IPS-NIHi7 (cell line): ENCODE results near the gene POMT1.

Experiments
- DNase-seq: peaks from one replicate; pipeline ENCODE4 v3.0.0; 2012; ENCODE audit warnings: mixed read lengths; ENCODE audit errors: extremely low spot score

POMT1 gene

DNA sequence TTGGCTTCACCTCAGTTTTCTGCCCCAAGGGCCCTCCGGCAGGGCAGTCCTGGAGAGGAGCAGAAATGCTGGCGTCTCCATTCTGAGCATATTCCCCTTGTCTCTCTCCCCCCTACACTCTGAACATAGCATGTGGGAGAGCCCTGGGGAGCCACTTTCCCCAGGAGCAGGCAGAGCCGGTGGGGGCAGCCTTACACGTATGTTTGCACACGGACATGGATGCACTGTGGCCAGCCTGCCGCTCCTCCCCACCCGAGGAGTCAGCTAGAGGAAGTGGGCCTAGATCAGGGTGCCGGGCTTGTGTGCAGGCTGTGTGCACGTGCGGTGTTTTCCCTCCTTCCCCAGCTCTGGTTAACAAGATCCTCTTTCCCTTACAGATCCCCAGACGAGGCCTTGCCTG is 25.4 kb upstream of the POMT1 start:
- no peak for DNase-seq

DNA sequence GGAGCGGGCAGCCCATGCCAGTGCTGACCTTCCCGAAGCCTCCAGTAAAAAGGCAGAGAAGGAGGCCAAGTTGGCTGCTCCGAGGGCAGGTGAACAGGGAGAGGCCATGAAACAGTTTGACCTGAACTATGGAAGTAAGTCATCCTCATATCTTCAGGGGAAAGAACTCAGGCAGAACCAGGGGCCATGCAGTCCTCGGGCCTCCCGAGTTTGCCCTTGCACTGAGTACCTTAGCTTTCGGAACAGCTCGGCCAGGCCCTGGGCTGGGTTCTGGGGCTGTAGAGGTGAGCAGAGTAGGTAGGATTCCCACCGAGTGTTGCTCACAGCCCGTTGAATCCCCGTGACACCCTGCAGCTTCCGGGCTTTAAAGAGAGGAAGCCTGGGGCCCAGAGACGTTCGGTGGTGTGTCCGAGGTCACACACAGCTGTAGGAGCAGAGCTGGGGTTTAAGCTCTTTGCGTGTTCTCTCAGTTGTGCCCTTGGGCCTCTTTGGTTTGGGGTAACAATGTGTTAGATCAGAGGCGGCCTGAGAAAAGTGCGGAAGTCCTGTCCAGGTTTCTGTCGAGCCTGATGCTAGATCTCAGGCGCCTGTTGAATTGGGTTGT is 24.8 kb upstream of the POMT1 start:
- no peak for DNase-seq

DNA sequence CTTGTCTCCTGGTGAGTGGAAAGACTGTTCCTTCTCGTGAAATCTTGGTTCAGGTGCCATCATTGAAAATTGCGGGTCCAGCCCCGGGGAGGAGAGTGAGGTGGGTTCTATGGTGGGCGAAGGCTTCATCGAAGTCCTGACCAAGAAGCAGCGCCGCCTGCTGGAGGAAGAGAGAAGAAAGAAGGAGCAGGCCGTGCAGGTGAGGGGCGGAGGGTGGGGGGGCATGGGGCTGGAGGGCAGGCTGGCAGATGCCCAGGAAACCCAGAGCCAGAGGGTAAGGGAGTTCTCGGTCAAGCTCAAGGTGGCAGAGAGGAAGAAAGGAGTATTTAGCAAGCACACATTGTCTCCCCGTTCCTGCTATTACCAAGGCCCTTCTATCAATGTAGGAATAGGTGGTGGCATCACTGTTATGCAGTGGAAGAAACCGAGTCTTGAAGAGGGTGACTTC is 24.3 kb upstream of the POMT1 start:
- DNase-seq, result peak; percentile 85

DNA sequence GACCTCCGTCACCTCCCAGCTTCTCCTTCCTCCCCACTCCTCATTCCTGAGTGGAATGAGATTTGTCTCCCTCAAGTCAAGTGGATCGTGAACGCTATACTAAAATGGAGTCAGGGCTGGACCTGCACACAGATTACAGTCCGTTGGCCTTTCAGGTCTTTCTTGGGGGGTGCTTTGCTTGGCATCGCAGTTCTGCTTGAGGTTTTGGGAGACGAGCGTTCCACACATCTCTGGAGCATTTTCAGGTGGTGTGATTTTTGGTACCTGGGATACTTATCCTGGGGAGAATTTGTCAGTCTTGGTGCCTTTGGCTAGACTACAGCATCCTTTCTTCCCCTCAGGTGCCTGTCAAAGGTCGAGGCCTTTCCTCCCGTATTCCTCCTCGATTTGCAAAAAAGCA is 23.8 kb upstream of the POMT1 start:
- DNase-seq, result no peak

DNA sequence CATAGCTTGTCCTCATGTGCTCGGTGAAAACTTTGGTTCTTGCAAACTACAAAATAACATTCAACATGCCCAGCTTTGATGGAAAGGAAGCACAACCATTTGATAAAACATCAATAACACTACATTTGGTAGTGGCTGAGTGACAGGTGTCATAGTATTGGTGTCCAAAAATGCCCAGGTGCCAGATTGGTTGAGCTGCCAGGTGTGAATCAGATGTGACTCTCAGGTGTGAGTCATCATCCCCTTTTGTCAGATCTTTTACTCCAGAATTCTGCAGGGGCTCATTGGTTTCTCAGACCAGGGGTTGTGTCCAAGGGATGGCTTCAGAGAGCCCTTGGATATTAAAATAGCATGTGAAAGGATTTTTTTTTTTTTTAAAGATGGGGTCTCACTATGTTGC is 22.5 kb upstream of the POMT1 start:
- no peak for DNase-seq

DNA sequence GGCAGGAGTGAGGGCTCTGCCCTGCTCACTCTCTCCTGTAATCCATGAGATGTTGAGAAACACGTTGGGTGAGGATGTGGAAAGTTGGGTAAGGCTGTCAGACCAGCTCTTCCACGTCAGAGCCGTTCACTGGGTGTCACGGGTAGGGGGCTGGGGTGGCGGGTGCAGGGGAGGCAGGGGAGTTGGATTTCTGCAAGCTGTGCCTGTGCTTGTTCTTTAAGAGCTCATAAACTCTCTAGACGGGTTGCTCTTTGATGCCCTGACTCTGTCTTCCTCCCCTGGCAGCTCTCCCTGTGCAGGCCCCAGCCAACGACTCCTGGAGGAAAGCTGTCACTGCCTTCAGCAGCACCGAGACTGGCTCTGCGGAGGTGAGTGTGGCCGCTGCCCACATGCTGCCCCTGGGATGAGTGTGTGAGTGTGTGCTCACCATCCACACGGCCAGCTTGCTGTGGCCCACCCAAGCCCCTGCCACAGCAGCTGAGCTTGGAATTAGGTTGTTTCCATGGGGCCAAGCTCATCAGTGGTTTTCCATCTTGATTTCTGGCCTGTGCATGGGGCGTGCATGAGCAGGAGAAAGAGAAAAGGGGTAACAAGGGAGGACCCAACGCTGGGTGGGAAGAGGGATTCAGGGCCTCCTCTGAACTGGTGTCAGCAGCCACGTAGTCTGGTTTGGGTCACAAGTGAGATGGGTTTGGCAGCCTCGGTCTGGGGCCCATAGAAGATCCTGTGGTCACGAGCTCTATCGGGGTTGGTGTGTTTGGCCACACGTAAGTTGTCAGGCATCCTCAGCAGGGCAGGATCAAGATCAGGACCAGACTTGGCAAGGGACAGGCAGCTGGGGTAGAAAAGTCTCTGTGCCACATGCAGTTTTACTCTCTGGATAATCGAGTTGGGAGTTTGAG is 21.0 kb upstream of the POMT1 start:
- DNase-seq, result no peak

DNA sequence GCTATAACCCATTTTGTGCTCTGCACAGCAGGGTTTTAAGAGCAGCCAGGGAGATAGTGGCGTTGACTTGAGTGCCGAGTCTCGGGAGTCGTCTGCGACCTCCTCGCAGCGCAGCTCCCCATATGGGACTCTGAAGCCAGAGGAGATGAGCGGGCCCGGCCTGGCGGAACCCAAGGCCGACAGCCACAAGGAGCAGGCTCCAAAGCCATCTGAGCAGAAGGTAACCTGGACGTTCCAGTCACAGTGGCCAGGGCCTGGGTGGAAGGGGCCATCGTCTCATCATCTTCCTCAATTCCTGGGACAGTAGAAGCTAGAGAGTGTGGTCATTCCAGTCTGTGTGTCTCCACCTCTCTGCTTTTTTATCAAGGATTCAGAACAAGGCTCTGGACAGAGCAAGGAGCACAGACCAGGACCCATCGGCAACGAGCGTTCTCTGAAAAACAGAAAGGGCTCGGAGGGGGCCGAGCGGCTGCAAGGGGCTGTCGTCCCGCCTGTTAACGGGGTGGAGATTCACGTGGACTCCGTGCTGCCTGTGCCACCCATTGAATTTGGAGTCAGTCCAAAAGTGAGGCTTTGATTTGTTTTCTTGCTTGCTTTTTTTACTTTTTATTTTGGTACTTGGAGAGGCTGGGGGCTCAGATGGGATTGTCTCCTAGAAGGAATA is 20.2 kb upstream of the POMT1 start:
- DNase-seq, result no peak

DNA sequence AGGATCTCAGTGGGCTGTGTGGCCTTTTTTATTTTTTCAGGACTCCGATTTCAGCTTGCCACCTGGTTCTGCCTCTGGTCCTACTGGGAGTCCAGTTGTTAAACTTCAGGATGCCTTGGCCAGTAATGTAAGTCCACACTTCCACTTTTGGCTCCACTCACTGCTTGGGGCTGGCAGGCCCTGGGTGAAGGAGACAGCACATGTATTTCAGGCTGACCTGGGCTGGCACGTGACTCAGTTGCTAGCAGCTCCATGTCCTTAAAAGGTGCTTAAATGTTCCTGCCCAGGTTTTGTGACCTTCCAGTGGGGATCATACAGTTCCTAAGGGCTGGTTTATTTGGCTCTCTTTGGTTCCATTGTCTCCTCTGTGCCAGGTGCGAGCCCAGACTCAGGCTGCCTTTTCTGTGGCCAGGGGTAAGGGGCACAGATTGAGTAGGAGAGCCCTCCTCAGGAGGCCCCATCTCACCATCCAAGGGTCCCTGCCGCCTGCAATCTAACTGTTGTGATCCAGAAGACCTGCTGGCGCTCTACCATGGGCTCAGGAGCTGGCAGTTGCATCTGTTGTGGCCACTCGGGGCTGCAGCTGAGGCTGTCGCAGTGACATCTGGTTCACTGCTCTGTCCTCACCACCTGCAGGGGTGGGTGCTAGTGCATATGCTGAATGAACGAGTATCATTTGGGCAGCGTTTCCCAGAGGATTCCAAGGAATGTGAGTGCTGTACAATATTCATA is 19.2 kb upstream of the POMT1 start:
- no peak for DNase-seq

DNA sequence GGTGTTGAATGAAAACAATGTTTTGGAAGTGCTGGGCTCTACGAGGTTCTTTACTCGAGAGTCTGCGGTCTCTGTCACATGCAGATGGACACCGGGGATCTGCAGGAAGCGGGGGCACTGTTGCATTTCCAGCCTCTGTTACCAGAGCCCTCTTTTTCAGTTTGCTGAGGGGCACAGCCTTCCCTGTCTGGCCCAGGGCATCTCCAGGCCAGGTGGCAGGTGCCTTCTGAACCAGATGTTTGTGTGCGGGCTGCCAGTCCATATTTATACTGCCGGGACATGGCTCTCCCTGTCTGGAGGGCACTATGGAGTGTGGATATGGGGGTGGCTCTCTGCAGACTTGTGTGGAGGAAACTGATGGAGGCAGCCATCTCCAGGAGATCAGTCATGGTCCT is 18.7 kb upstream of the POMT1 start:
- no peak for DNase-seq

DNA sequence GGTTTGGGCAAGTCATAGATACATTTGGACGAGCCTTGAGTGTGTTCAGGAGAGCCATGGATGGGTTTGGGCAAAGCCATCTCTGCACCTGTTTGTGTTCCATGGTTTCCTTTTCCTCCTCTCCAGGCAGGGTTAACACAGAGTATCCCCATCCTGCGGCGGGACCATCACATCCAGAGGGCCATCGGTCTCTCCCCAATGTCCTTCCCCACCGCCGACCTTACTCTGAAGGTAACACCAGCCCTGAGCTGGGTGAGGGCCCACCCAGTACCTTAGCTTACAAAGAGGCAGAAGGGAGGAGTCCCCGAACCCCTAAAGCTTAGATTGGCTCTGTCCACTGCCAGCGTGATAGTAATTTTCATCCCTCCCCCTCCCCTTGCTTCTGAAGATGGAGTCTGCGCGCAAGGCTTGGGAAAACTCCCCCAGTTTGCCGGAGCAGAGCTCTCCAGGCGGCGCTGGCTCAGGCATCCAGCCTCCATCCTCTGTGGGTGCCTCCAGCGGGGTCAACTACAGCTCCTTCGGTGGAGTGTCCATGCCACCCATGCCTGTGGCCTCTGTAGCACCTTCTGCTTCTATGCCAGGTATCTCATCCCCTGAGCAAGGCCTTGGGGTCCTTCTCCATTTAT is 18.0 kb upstream of the POMT1 start:
- DNase-seq, result no peak

DNA sequence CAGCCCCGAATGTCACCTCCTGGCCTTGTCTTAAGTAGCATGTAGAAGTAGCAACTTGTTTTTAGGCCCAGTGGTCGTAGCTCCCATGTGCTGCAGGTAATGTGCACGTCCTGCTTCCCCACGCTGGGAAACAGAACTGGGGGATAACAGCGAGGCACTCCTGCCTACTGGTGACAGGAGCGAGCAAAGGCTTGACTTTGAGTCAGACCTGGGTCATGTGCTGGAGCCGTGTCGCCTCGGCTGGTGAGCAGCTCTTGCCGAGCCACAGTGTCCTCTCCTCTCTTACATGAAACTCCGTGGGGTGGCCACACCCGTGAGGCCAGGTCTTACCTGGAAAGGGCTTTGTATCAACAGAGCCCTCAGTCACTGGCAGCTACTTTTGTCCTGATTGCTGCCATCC is 17.5 kb upstream of the POMT1 start:
- DNase-seq, result no peak

DNA sequence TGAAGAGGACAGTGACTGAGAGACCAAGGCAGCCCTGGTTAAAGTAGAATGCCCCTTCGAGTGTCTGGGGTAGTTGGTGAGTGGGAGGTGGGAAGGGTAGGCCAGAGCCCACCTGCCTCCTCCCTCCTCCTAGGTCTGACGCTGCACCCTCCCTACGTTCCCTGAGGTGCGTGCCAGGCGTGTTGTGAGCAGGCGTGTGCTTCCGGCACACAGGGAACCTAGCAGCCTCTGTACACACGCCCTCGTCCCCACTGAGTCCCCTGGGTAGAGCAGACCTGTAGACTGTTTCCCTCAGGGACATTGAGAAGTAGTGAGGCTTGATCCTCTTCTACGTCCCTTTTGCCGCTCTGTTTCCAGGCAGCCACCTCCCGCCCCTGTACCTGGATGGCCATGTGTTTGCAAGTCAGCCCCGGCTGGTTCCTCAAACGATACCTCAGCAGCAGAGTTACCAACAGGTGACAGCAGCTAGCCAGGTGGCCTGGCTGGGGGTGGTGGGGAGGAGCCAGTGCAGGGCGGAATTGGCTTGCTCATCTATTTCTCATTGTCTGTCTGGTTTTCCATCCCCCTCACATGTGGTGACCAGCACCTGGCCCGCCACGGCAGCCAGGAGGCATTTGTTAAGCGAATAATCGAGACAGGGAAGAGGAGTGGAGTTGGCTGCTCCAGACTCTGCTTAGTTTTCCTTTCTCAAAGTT is 16.8 kb upstream of the POMT1 start:
- DNase-seq, result no peak

DNA sequence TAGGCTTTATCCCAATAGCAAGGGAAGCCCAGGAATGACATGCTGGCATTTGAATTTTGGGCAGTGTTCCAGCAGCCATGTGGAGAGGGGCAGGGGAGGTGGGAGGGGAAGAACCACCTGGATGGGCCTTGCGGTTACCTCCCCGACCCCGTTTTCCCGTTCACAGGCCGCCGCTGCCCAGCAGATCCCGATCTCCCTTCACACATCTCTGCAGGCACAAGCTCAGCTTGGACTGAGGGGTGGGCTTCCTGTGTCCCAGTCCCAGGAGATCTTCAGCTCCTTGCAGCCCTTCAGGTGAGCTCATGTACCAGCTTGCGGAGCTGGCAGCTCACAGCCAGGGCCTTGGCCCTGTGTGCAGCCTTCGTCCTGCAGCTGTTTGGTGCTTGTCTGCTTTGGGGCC is 15.7 kb upstream of the POMT1 start:
- DNase-seq, result no peak

DNA sequence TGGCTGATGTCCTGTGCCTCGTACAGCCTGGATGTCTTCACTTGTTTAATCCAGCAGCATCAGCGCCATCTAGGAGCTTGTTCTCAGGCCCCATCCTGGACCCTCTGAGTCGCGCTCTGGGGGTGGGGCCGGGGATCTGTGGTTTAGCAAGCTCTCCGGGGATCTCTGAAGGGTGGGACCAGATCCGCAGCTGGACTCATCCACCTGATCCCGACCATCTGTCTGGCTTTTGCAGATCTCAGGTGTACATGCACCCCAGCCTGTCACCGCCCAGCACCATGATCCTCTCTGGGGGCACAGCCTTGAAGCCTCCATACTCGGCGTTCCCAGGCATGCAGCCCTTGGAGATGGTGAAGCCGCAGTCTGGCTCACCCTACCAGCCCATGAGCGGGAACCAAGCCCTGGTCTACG is 15.1 kb upstream of the POMT1 start:
- DNase-seq, result no peak

DNA sequence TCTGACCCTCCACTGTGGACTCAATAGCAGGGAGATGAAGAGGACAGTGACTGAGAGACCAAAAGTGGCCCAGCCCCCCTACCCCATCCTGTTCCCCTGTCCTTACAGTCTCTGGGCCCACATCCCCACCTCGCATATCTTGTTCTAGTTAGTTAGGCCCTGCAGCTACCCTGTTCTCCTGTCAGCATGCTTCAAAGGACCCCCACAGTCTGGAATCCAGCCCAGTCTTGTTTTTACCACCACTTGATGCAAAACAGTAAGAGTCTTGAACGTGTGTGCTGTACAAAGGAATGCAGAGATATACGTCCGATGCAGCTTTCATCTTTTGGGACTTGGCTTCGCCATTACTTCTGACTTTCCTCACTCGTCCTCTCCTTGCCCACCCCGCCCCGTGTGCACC is 12.2 kb upstream of the POMT1 start:
- no peak for DNase-seq

DNA sequence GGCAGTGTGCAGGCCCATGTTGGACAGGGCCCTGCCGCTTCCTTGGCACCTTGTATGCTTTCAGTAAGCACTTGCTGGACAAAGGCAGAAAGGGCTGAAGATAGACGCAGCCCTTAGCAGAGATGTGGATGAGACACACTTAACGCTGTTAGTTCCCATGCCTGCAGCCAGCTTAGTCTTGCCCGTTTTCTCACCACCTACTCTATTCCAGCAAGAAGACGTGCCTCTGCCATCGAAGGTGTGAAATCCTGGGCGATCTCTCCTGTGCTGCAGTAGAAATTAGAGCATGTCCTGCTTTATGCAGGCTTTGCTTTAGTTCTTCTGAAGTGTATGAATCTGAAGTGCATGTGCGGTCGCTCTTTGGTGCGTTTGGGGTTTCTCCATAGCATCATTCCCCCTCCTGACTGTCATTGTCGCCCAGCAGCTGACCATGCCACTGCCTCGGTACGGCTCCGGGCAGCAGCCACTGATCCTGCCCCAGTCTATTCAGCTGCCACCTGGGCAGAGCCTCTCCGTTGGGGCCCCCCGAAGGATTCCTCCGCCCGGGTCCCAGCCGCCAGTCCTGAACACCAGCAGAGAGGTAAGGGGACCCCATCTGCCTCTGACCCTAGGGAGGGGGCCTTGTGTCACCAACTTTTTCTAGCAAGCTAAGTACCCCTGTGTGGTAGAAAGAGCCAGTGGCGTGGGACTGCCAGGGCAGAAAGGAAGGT is 11.6 kb upstream of the POMT1 start:
- no peak for DNase-seq

DNA sequence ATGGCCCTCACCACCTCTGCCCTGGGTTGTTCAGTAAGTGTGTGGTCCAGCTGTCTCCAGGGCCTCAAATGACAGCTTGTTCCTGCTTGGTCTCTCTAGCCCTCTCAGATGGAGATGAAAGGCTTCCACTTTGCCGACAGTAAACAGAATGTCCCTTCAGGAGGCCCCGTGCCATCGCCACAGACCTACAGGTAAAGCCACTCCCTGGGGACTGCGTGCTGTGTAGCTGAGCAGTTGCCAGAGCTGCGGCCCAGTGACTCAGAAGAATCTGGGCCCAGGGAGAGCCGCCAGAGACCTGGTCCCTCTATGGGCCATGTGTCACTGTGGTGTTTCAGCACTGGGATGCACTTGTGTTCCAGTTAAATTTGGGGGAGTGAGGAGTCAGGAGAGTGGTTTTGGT is 10.6 kb upstream of the POMT1 start:
- DNase-seq, result no peak

DNA sequence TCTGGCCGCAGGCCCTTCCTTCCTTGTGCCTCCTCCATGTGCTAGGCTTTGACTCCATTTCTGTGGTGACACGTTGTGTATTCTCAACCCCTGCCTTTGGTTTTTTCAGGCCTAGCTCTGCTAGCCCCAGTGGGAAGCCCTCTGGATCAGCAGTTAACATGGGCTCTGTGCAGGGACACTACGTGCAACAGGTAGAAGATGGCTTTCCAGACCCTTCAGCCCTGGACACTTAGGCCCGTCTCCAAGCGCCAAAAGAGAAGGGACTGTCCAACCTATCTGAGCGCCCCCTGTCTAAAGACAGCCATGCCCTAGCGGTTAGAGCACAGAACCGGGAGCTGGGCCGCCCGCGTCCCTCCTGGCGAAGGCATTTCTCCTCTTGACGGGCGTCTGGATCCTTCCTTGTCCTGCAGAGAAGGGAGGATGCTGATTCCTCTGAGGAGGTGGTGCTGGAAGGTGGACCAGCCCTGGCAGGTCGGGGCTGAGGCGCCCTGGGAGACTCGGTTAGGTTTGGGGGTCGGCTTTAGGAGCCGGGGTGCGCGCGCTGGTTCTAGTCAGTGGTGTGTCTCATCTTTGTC is 8.3 kb upstream of the POMT1 start:
- DNase-seq, result no peak

DNA sequence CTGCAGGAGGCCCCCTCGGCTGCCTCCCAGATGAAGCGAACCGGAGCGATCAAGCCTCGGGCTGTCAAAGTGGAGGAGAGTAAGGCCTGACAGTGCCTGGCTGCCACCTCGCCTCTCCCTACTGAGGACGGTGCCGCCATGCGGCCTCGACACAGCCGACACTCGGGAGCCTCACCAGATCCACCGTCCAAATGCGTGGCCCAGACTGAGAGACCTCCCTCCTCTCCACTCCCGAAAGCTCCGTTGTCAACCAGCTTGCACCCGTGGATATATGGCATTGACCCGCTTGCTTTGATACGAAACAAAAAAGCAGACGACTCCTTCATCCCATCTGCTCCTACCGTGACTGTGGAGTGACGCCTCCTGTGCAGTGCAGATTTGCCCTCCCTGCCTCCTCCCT is 6.9 kb upstream of the POMT1 start:
- no peak for DNase-seq

DNA sequence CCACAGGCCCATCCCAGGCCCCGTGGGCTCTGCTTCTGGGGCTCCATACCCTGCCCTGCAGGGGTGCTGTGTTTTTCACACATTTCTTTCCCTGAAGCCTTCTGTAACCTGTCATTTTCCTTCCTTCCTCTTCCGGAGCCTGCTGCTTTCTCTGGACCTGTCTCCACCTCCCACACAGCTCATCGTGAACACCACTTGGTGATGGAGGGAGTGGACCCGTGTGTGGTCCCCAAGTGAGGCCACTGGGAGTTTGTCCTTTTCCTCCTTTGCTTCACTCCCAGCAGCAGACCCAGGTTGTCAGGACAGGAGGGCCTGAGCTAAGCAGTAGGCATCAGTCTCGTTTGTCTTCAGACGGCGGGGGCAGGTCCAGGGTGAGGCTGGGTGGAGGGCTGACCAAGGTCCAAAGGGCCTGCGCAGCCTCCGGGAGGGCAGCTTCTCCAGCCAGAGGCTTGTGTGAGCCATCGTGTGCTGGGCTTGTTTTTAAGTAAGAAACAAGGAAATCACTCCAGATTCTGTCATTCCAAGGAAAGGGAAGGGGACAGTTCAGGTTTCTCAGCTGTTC is 5.8 kb upstream of the POMT1 start:
- DNase-seq, result no peak
